Breast epithelium (tissue), 3 donors: ENCODE results near the gene SUGP2.

ENCODE experiments used
- CTCF ChIP-seq, 3 donors: fragments of 450-650 bp; IDR thresholded peaks; one replicate each; pipeline ENCODE4 v1.5.1; 2016 to 2017; ENCODE audit warnings: antibody characterized with exemption in 3 of 3, mild to moderate bottlenecking in 3 of 3, moderate library complexity in 3 of 3
- POLR2A ChIP-seq: fragments of 450-650 bp; IDR thresholded peaks from one replicate; pipeline ENCODE4 v1.6.1; 2016; ENCODE audit warnings: antibody characterized with exemption, mild to moderate bottlenecking, moderate library complexity
- POLR2AphosphoS5 ChIP-seq, 3 donors: sonication (generic); formaldehyde crosslinking; IDR thresholded peaks; one replicate each; pipeline ENCODE4 v1.6.1; 2017; ENCODE audit warnings: antibody characterized with exemption in 3 of 3

- TF ChIP-seq CTCF (IDR thresholded peaks at IDR 0.05) (peak in 1 of 3 donors; percentile 29), POLR2AphosphoS5 (IDR thresholded peaks at IDR 0.05) (no peak), POLR2A (no peak)
Observed at GRCh38 chr19:18999896-19000620, 33.3 kb downstream of the SUGP2 start.
